ENCODE results near the gene PGAP2.
"Not testable (repeated sequence)": the region's sequence is repeated elsewhere in the genome, so short reads cannot be mapped to it uniquely, and the experiment has no call there.

PGAP2 gene

GRCh38 chr11:3794387-3794786, 14.0 kb upstream of the PGAP2 start:
- H3K27me3 ChIP-seq (ENCODE audit: insufficient read depth, low read length); H3K4me3 ChIP-seq (ENCODE audit: low read depth, low read length); H2AFZ ChIP-seq (ENCODE audit: low read length, unreplicated experiment); H3K27ac ChIP-seq (ENCODE audit: low read depth, low read length); H3K36me3 ChIP-seq (ENCODE audit: insufficient read depth, low read length): not testable (repeated sequence)
- peaks cover 13% of the 10 kb centered on the region for H3K4me1 ChIP-seq (ENCODE audit: control insufficient read depth, insufficient read depth, low read length, unreplicated experiment)
- peaks cover 79% of the 10 kb centered on the region for H3K79me2 ChIP-seq (ENCODE audit: control insufficient read depth, insufficient read depth, low read length, unreplicated experiment)

DNA sequence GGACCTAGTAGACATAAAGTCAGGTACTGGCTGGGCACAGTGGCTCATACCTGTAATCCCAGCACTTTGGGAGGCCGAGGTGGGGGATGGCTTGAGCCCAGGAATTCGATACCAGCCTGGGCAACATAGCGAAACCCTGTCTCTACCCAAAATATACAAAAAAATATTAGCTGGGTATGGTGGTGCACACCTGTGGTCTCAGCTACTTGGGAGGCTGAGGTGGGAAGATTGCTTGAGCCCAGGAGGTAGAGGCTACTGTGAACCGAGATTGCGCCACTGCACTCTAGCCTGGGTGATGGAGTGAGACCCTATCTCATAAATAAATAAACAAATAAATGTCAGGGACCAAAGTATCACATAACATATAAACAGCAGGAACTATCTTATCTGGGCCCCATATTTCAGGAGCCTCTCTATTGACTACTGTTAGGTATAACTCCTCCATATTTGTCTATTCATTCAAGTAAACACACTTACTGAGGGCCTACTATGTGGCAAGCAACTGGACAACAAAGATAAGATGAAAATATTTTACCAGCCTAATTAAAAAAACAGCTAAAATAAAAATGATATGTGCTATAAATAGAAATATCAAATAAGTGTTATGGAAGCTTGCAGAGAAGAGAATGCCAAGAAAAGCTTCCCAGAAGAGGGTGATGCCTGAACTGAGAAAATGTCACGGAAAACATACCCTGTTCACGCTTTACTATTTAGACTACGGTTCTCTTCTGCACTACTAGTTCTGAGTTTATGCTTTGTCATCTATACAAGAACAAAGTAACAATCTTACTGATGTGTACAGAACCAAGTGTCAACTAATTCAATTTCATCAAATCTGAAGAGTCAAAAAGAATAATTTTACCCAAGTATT, 13.0 kb upstream of the PGAP2 start:
- H3K79me2 ChIP-seq (ENCODE audit: control insufficient read depth, insufficient read depth, low read length, unreplicated experiment) = peaks cover 69% of the 10 kb centered on the region
- no peak overlapping the region for H2AFZ ChIP-seq (ENCODE audit: low read length, unreplicated experiment)
- H3K27me3 ChIP-seq (ENCODE audit: insufficient read depth, low read length) = no peaks in the 10 kb centered on the region
- 0 out of 2 replicates have a peak overlapping the region, but pooled peaks have one; percentile 6 for H3K27ac ChIP-seq (ENCODE audit: low read depth, low read length)
- H3K4me1 ChIP-seq (ENCODE audit: control insufficient read depth, insufficient read depth, low read length, unreplicated experiment) = peaks cover 13% of the 10 kb centered on the region
- no peaks in the 10 kb centered on the region; the same call in 1 of the 2 replicates for H3K36me3 ChIP-seq (ENCODE audit: insufficient read depth, low read length)
- peak overlapping the region; percentile 100 for H3K4me3 ChIP-seq (ENCODE audit: low read depth, low read length)

GRCh38 chr11:3796002-3796311, 12.4 kb upstream of the PGAP2 start:
- Histone ChIP-seq H3K27me3 (ENCODE audit: insufficient read depth, low read length) (no peaks in the 10 kb centered on the region), H3K79me2 (ENCODE audit: control insufficient read depth, insufficient read depth, low read length, unreplicated experiment) (peaks cover 63% of the 10 kb centered on the region), H2AFZ (ENCODE audit: low read length, unreplicated experiment) (no peak overlapping the region), H3K4me3 (ENCODE audit: low read depth, low read length) (peak overlapping the region; percentile 100), H3K27ac (ENCODE audit: low read depth, low read length) (0 out of 2 replicates have a peak overlapping the region, but pooled peaks have one; percentile 6), H3K4me1 (ENCODE audit: control insufficient read depth, insufficient read depth, low read length, unreplicated experiment) (peaks cover 13% of the 10 kb centered on the region), H3K36me3 (ENCODE audit: insufficient read depth, low read length) (no peaks in the 10 kb centered on the region; the same call in 1 of the 2 replicates)

GRCh38 chr11:3796346-3796745, 12.0 kb upstream of the PGAP2 start:
- Histone ChIP-seq H3K27ac (ENCODE audit: low read depth, low read length) (peak overlapping the region; percentile 88), H3K79me2 (ENCODE audit: control insufficient read depth, insufficient read depth, low read length, unreplicated experiment) (peaks cover 60% of the 10 kb centered on the region), H3K4me3 (ENCODE audit: low read depth, low read length) (peak overlapping the region; percentile 100), H3K36me3 (ENCODE audit: insufficient read depth, low read length) (no peaks in the 10 kb centered on the region; the same call in 1 of the 2 replicates), H3K4me1 (ENCODE audit: control insufficient read depth, insufficient read depth, low read length, unreplicated experiment) (peaks cover 13% of the 10 kb centered on the region), H2AFZ (ENCODE audit: low read length, unreplicated experiment) (no peak overlapping the region), H3K27me3 (ENCODE audit: insufficient read depth, low read length) (no peaks in the 10 kb centered on the region)

GRCh38 chr11:3796801-3797328, 11.5 kb upstream of the PGAP2 start:
- peak overlapping the region; percentile 100 for H3K4me3 ChIP-seq (ENCODE audit: low read depth, low read length)
- no peaks in the 10 kb centered on the region for H3K27me3 ChIP-seq (ENCODE audit: insufficient read depth, low read length)
- peaks cover 57% of the 10 kb centered on the region for H3K79me2 ChIP-seq (ENCODE audit: control insufficient read depth, insufficient read depth, low read length, unreplicated experiment)
- peak overlapping the region; percentile 88 for H3K27ac ChIP-seq (ENCODE audit: low read depth, low read length)
- peaks cover 13% of the 10 kb centered on the region for H3K4me1 ChIP-seq (ENCODE audit: control insufficient read depth, insufficient read depth, low read length, unreplicated experiment)
- no peak overlapping the region for H2AFZ ChIP-seq (ENCODE audit: low read length, unreplicated experiment)
- no peaks in the 10 kb centered on the region; the same call in 1 of the 2 replicates for H3K36me3 ChIP-seq (ENCODE audit: insufficient read depth, low read length)

GRCh38 chr11:3797329-3798090, 10.8 kb upstream of the PGAP2 start, which contains the start of gene NUP98:
TSS of gene NUP98 (minus strand) at chr11:3797554. CDS start at chr11:3782117, 15,437 bp downstream.
- H3K4me1 ChIP-seq (ENCODE audit: control insufficient read depth, insufficient read depth, low read length, unreplicated experiment) = peaks cover 18% of the 10 kb centered on the region
- peak within 1 kb of the TSS; percentile 89 for H3K27ac ChIP-seq (ENCODE audit: low read depth, low read length)
- no peaks in the 10 kb centered on the region for H3K27me3 ChIP-seq (ENCODE audit: insufficient read depth, low read length)
- peak within 1 kb of the TSS; percentile 100 for H3K4me3 ChIP-seq (ENCODE audit: low read depth, low read length)
- no peaks in the 10 kb centered on the region; the same call in 1 of the 2 replicates for H3K36me3 ChIP-seq (ENCODE audit: insufficient read depth, low read length)
- H3K79me2 ChIP-seq (ENCODE audit: control insufficient read depth, insufficient read depth, low read length, unreplicated experiment) = peaks cover 53% of the 10 kb centered on the region
- peak within 1 kb of the TSS; percentile 28 for H2AFZ ChIP-seq (ENCODE audit: low read length, unreplicated experiment)

- peaks cover 22% of the 10 kb centered on the region for H3K4me1 ChIP-seq (ENCODE audit: control insufficient read depth, insufficient read depth, low read length, unreplicated experiment)
- no peak overlapping the region for H3K4me3 ChIP-seq (ENCODE audit: low read depth, low read length)
- H3K27ac ChIP-seq (ENCODE audit: low read depth, low read length) = no peak overlapping the region
Measured at GRCh38 chr11:3799143-3799542, 9.2 kb upstream of the PGAP2 start.

GRCh38 chr11:3799873-3800272, 8.5 kb upstream of the PGAP2 start:
- H3K27me3 ChIP-seq (ENCODE audit: insufficient read depth, low read length) = no peaks in the 10 kb centered on the region
- H3K4me1 ChIP-seq (ENCODE audit: control insufficient read depth, insufficient read depth, low read length, unreplicated experiment) = peaks cover 25% of the 10 kb centered on the region
- peaks cover 30% of the 10 kb centered on the region for H3K79me2 ChIP-seq (ENCODE audit: control insufficient read depth, insufficient read depth, low read length, unreplicated experiment)
- no peak overlapping the region for H3K27ac ChIP-seq (ENCODE audit: low read depth, low read length)
- H3K36me3 ChIP-seq (ENCODE audit: insufficient read depth, low read length) = no peaks in the 10 kb centered on the region
- no peak overlapping the region for H3K4me3 ChIP-seq (ENCODE audit: low read depth, low read length)
- no peak overlapping the region for H2AFZ ChIP-seq (ENCODE audit: low read length, unreplicated experiment)

More at GRCh38 chr11:3799143-3799542, 9.2 kb upstream of the PGAP2 start:
- no peak overlapping the region for H2AFZ ChIP-seq (ENCODE audit: low read length, unreplicated experiment)
- H3K27me3 ChIP-seq (ENCODE audit: insufficient read depth, low read length) = no peaks in the 10 kb centered on the region
- no peaks in the 10 kb centered on the region for H3K36me3 ChIP-seq (ENCODE audit: insufficient read depth, low read length)
- H3K79me2 ChIP-seq (ENCODE audit: control insufficient read depth, insufficient read depth, low read length, unreplicated experiment) = peaks cover 37% of the 10 kb centered on the region

GRCh38 chr11:3802011-3802790, 6.2 kb upstream of the PGAP2 start:
- peak overlapping the region; percentile 44 for H3K27ac ChIP-seq (ENCODE audit: low read depth, low read length)
- H2AFZ ChIP-seq (ENCODE audit: low read length, unreplicated experiment) = peak overlapping the region; percentile 71
- H3K4me1 ChIP-seq (ENCODE audit: control insufficient read depth, insufficient read depth, low read length, unreplicated experiment) = peaks cover 21% of the 10 kb centered on the region
- H3K27me3 ChIP-seq (ENCODE audit: insufficient read depth, low read length) = no peaks in the 10 kb centered on the region
- no peaks in the 10 kb centered on the region for H3K36me3 ChIP-seq (ENCODE audit: insufficient read depth, low read length)
- H3K79me2 ChIP-seq (ENCODE audit: control insufficient read depth, insufficient read depth, low read length, unreplicated experiment) = peaks cover 6% of the 10 kb centered on the region
- no peak overlapping the region for H3K4me3 ChIP-seq (ENCODE audit: low read depth, low read length)
